Measurements from ENCODE around the gene CORIN.

The CORIN gene

GRCh38 chr4:47686294-47686872 lies 151.5 kb downstream of the CORIN start:
- peak; percentile 43 for DNase-seq (ENCODE audit: low spot score)

GRCh38 chr4:47675806-47676205 lies 162.1 kb downstream of the CORIN start:
- DNase-seq (ENCODE audit: low spot score), result no peak

- DNase-seq (ENCODE audit: low spot score), result no peak
Observed at GRCh38 chr4:47674144-47674543, 163.7 kb downstream of the CORIN start.

GRCh38 chr4:47672696-47673095 lies 165.2 kb downstream of the CORIN start:
- DNase-seq (ENCODE audit: low spot score), result no peak

- no peak for DNase-seq (ENCODE audit: low spot score)
Observed at GRCh38 chr4:47669946-47670345, 167.9 kb downstream of the CORIN start.

- DNase-seq (ENCODE audit: low spot score), result peak; percentile 18
Observed at GRCh38 chr4:47668810-47669408, 169.0 kb downstream of the CORIN start.

GRCh38 chr4:47668256-47668655 lies 169.6 kb downstream of the CORIN start:
- DNase-seq (ENCODE audit: low spot score), result no peak

- DNase-seq (ENCODE audit: low spot score), result no peak
Observed at GRCh38 chr4:47667552-47667951, 170.3 kb downstream of the CORIN start.

- no peak for DNase-seq (ENCODE audit: low spot score)
Observed at GRCh38 chr4:47664051-47664826, 173.6 kb downstream of the CORIN start.

GRCh38 chr4:47662975-47663374 lies 174.9 kb downstream of the CORIN start:
- no peak for DNase-seq (ENCODE audit: low spot score)

GRCh38 chr4:47661741-47662140 lies 176.1 kb downstream of the CORIN start:
- no peak for DNase-seq (ENCODE audit: low spot score)

GRCh38 chr4:47659342-47659741 lies 178.5 kb downstream of the CORIN start:
- DNase-seq (ENCODE audit: low spot score), result no peak

GRCh38 chr4:47654972-47655693 lies 182.7 kb downstream of the CORIN start:
- DNase-seq (ENCODE audit: low spot score), result no peak

GRCh38 chr4:47652092-47652491 lies 185.8 kb downstream of the CORIN start:
- DNase-seq (ENCODE audit: low spot score), result no peak

GRCh38 chr4:47651231-47651630 lies 186.6 kb downstream of the CORIN start:
- no peak for DNase-seq (ENCODE audit: low spot score)

GRCh38 chr4:47650584-47651130 lies 187.2 kb downstream of the CORIN start:
- DNase-seq (ENCODE audit: low spot score), result no peak

- DNase-seq (ENCODE audit: low spot score), result no peak
Observed at GRCh38 chr4:47647544-47647943, 190.3 kb downstream of the CORIN start.

GRCh38 chr4:47647029-47647428 lies 190.8 kb downstream of the CORIN start:
- no peak for DNase-seq (ENCODE audit: low spot score)

GRCh38 chr4:47646372-47646771 lies 191.5 kb downstream of the CORIN start:
- DNase-seq (ENCODE audit: low spot score), result no peak

GRCh38 chr4:47643845-47644244 lies 194.0 kb downstream of the CORIN start:
- DNase-seq (ENCODE audit: low spot score), result no peak

GRCh38 chr4:47642985-47643760 lies 194.7 kb downstream of the CORIN start:
- DNase-seq (ENCODE audit: low spot score), result no peak
